Measurements from ENCODE around the gene POLR2H.

DNA sequence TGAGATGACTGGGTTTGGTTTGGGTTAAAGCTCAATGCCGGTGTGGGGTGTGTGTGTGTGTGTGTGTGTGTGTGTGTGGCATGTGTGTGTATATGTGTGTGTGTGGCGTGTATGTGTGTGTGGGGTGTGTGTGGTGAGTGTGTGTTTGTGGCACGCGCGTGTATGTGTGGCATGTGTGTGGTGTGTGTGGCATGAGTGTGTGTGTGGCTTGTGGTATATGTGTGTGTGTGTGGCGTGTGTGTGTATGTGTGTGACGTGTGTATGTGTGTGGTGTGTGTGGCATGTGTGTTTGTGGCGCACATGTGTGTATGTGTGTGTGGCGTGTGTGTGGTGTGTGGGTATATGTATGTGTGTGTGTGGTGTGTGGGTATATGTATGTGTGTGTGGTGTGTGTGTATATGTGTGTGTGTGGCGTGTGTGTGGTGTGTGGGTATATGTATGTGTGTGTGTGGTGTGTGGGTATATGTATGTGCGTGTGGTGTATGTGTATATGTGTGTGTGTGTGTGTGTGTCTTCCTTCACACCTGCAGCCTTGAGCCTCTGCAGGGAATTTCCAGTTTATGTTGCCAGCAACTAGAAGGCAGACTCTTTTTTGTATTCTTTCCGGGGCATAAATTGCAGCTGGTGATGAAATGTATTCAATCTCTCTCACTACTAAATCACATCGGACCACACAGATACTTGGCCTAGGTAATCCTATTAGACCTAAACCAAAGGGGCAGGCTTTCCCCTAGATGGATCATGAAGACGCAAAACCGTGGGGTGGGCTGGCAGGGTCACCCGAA lies 53.1 kb downstream of the POLR2H start:
- TF ChIP-seq, protein P1, sequence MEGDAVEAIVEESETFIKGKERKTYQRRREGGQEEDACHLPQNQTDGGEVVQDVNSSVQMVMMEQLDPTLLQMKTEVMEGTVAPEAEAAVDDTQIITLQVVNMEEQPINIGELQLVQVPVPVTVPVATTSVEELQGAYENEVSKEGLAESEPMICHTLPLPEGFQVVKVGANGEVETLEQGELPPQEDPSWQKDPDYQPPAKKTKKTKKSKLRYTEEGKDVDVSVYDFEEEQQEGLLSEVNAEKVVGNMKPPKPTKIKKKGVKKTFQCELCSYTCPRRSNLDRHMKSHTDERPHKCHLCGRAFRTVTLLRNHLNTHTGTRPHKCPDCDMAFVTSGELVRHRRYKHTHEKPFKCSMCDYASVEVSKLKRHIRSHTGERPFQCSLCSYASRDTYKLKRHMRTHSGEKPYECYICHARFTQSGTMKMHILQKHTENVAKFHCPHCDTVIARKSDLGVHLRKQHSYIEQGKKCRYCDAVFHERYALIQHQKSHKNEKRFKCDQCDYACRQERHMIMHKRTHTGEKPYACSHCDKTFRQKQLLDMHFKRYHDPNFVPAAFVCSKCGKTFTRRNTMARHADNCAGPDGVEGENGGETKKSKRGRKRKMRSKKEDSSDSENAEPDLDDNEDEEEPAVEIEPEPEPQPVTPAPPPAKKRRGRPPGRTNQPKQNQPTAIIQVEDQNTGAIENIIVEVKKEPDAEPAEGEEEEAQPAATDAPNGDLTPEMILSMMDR (IDR thresholded peaks at IDR 0.05): no peak
- no peak for TF ChIP-seq POLR2A (IDR thresholded peaks at IDR 0.05)

All from thyroid gland (tissue), 4 donors.